WTC11 (cell line): Measurements from ENCODE around the gene PDLIM7. TPM values are rescaled to one million over a fixed set of nuclear protein-coding genes. Genes with fewer than 3 reads are reported as not detected.

Experiments used
- ATAC-seq: fragments of 200-7000 bp; cut with Tn5 transposase; 2 replicates; pipeline ENCODE4 v1.10.0; 2021; ENCODE audit warnings: mild to moderate bottlenecking, moderate library complexity
- CTCF ChIA-PET: fragments of 300-600 bp; sonication (Branson Sonifier 250); formaldehyde crosslinking; loops from one replicate; lab custom pipeline; 2021; ENCODE audit warnings: antibody characterized with exemption; lab: Charles Lee
- POLR2A ChIA-PET: fragments of 350-600 bp; sonication (Branson Sonifier 250); formaldehyde crosslinking; loops from one replicate; lab custom pipeline; 2021; ENCODE audit warnings: antibody characterized with exemption; lab: Charles Lee
- DNase-seq: peaks from one replicate; pipeline ENCODE4 v3.0.0; 2021; ENCODE audit warnings: low spot score
- H3K27ac Mint-ChIP-seq: 2 replicates; pipeline ENCODE4 v1.8.0; 2021; ENCODE audit warnings: mixed read lengths
- H3K27me3 Mint-ChIP-seq: 2 replicates; pipeline ENCODE4 v1.8.0; 2021; ENCODE audit warnings: low read depth, mild to moderate bottlenecking, moderate library complexity, mixed read lengths
- H3K36me3 Mint-ChIP-seq: 2 replicates; pipeline ENCODE4 v1.8.0; 2021; ENCODE audit warnings: mixed read lengths
- H3K4me1 Mint-ChIP-seq: 2 replicates; pipeline ENCODE4 v1.8.0; 2022; ENCODE audit warnings: mixed read lengths
- H3K4me3 Mint-ChIP-seq: 2 replicates; pipeline ENCODE4 v1.8.0; 2021; ENCODE audit warnings: mild to moderate bottlenecking, moderate library complexity, mixed read lengths
- H3K9me3 Mint-ChIP-seq: 2 replicates; pipeline ENCODE4 v1.8.0; 2021; ENCODE audit warnings: mixed read lengths
- CTCF ChIP-seq: fragments of 200-600 bp; IDR thresholded peaks from 2 replicates; pipeline ENCODE4 v1.8.0; 2022; ENCODE audit warnings: antibody characterized with exemption
- EMX1 ChIP-seq: fragments of 250-450 bp; sonication (Bioruptor Pico); IDR thresholded peaks from 2 replicates; pipeline ENCODE4 v1.8.0; 2021; ENCODE audit warnings: mild to moderate bottlenecking
- GTF2I ChIP-seq: fragments of 250-450 bp; sonication (Bioruptor Pico); conservative IDR thresholded peaks from 2 replicates; pipeline ENCODE4 v1.4.0; 2021; ENCODE audit warnings: mild to moderate bottlenecking
- MXD4 ChIP-seq: fragments of 250-450 bp; sonication (Bioruptor Pico); IDR thresholded peaks from 2 replicates; pipeline ENCODE4 v1.8.0; 2021; ENCODE audit warnings: mild to moderate bottlenecking, moderate library complexity, borderline replicate concordance
- SMAD3 ChIP-seq: sonication (generic); formaldehyde crosslinking; IDR thresholded peaks from 2 replicates; pipeline ENCODE4 v1.8.0; 2022; ENCODE audit warnings: missing genetic modification reagents, mild to moderate bottlenecking, borderline replicate concordance
- SMAD4 ChIP-seq: sonication (generic); formaldehyde crosslinking; IDR thresholded peaks from 2 replicates; pipeline ENCODE4 v1.8.0; 2022; ENCODE audit warnings: mild to moderate bottlenecking, missing genetic modification reagents
- USF2 ChIP-seq: sonication (generic); formaldehyde crosslinking; IDR thresholded peaks from 2 replicates; pipeline ENCODE4 v1.8.1; 2023; ENCODE audit warnings: mild to moderate bottlenecking, missing genetic modification reagents, moderate library complexity
- ZBTB43 ChIP-seq: sonication (generic); formaldehyde crosslinking; IDR thresholded peaks from 2 replicates; pipeline ENCODE4 v1.8.1; 2023; ENCODE audit warnings: mild to moderate bottlenecking, missing genetic modification reagents
- ZNF138 ChIP-seq: sonication (generic); formaldehyde crosslinking; conservative IDR thresholded peaks from 2 replicates; pipeline ENCODE4 v1.8.1; 2022; ENCODE audit warnings: mild to moderate bottlenecking, moderate library complexity, missing genetic modification reagents
- ZNF263 ChIP-seq: sonication (generic); formaldehyde crosslinking; IDR thresholded peaks from 2 replicates; pipeline ENCODE4 v1.8.1; 2022; ENCODE audit warnings: low read depth, mild to moderate bottlenecking, moderate library complexity, missing genetic modification reagents
- ZNF396 ChIP-seq: fragments of 250-450 bp; sonication (Bioruptor Pico); IDR thresholded peaks from 2 replicates; pipeline ENCODE4 v1.8.0; 2021; ENCODE audit warnings: mild to moderate bottlenecking, moderate library complexity, borderline replicate concordance
- ZNF512 ChIP-seq: sonication (generic); formaldehyde crosslinking; IDR thresholded peaks from 2 replicates; pipeline ENCODE4 v1.8.1; 2022; ENCODE audit warnings: missing genetic modification reagents, borderline replicate concordance
- total RNA-seq: library from RNA; stranded (reverse); gene quantifications from 3 replicates; pipeline ENCODE4 v1.2.3, GENCODE V29; 2021
- TF ChIP-seq, protein P1 (sequence below): sonication (generic); formaldehyde crosslinking; IDR thresholded peaks from 2 replicates; pipeline ENCODE4 v1.8.1; 2022; ENCODE audit warnings: low read depth, missing genetic modification reagents, borderline replicate concordance
- TF ChIP-seq, protein P2 (sequence below): fragments of 250-450 bp; sonication (Bioruptor Pico); IDR thresholded peaks from 2 replicates; pipeline ENCODE4 v1.9.0; 2021; ENCODE audit warnings: moderate library complexity, mild to moderate bottlenecking, inconsistent platforms, borderline replicate concordance
- TF ChIP-seq, protein P3 (sequence below): sonication (generic); formaldehyde crosslinking; IDR thresholded peaks from 2 replicates; pipeline ENCODE4 v1.8.0; 2022; ENCODE audit warnings: mild to moderate bottlenecking, missing genetic modification reagents
- TF ChIP-seq, protein P4 (sequence below): sonication (generic); formaldehyde crosslinking; conservative IDR thresholded peaks from 2 replicates; pipeline ENCODE4 v1.8.1; 2022; ENCODE audit warnings: mild to moderate bottlenecking, missing genetic modification reagents
- TF ChIP-seq, protein P5 (sequence below): sonication (generic); formaldehyde crosslinking; conservative IDR thresholded peaks from 2 replicates; pipeline ENCODE4 v1.8.1; 2023; ENCODE audit warnings: mild to moderate bottlenecking, low read depth, missing genetic modification reagents, moderate library complexity
- TF ChIP-seq, protein P6 (sequence below): fragments of 250-450 bp; sonication (Bioruptor Pico); IDR thresholded peaks from 2 replicates; pipeline ENCODE4 v2.1.2; 2022; ENCODE audit warnings: mild to moderate bottlenecking, moderate library complexity

The PDLIM7 gene
- total RNA-seq, 1 experiment from 2014 or later = 142 TPM

DNA sequence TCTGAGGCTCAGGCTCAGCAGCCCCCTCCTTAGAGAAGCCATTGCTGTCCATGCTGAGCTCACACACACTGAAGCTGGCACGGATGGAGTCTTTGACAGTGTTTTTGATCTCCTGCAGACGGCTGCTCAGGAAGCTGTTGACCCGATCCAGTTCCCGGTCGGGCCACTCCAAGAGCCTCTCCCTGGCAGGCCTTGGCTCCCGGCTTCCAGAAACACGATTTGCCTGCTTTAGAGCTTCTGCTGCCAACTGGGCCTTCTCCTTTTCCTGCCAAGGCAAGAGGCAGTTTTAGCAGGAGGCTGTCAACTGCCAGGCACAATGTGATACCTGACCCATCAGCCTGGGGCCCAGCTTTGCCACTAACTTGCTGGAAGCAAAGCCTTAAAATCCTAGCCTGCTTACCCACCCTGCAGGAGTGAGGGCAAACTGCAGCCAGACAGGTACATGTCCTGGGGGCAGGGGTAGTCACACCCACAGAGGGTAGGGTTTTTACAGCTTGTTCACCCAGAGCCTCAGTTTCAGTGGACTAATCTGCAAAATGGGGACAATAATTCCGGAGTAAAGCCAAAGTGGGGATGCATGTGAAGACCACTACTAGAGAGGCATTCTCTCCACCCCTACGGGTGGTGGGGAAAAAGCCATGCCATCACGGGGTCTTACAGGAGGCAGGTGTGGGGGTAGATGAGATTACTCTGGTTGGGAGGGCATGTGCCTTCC lies 27.7 kb upstream of the PDLIM7 start:
- H3K36me3 Mint-ChIP-seq = peaks cover 25% of the 10 kb centered on the region
- no peak overlapping the region for H3K4me3 Mint-ChIP-seq
- no peaks in the 10 kb centered on the region for H3K4me1 Mint-ChIP-seq
- no peaks in the 10 kb centered on the region for H3K9me3 Mint-ChIP-seq
- H3K27ac Mint-ChIP-seq = no peak overlapping the region
- 0 out of 2 replicates have a peak, but pooled peaks have one; percentile 15 for ATAC-seq
- POLR2A ChIA-PET = interaction anchor here (0.6 kb wide), 1 partner anchor 220 kb away, joined by 4 read pairs; no protein-coding TSS in a partner anchor
- TF ChIP-seq, protein P1, sequence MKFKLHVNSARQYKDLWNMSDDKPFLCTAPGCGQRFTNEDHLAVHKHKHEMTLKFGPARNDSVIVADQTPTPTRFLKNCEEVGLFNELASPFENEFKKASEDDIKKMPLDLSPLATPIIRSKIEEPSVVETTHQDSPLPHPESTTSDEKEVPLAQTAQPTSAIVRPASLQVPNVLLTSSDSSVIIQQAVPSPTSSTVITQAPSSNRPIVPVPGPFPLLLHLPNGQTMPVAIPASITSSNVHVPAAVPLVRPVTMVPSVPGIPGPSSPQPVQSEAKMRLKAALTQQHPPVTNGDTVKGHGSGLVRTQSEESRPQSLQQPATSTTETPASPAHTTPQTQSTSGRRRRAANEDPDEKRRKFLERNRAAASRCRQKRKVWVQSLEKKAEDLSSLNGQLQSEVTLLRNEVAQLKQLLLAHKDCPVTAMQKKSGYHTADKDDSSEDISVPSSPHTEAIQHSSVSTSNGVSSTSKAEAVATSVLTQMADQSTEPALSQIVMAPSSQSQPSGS (CRISPR knock-in tag) = no peak
- TF ChIP-seq MXD4 = no peak
- TF ChIP-seq, protein P2, sequence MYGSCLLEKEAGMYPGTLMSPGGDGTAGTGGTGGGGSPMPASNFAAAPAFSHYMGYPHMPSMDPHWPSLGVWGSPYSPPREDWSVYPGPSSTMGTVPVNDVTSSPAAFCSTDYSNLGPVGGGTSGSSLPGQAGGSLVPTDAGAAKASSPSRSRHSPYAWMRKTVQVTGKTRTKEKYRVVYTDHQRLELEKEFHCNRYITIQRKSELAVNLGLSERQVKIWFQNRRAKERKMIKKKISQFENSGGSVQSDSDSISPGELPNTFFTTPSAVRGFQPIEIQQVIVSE (CRISPR knock-in tag) = no peak
- no peak for TF ChIP-seq GTF2I
- 0 out of 2 replicates have a peak, but pooled peaks have one; percentile 7 for TF ChIP-seq CTCF
- TF ChIP-seq ZBTB43 (CRISPR knock-in tag) = no peak
- no peak for TF ChIP-seq EMX1 (CRISPR knock-in tag)
- TF ChIP-seq, all 79 proteins: peak for 1
- DNase-seq = no peak
- no peaks in the 10 kb centered on the region for H3K27me3 Mint-ChIP-seq
- CTCF ChIA-PET = interaction anchor here (0.8 kb wide), 1 partner anchor 24 kb away, joined by 3 read pairs; no protein-coding TSS in a partner anchor

- Mint-ChIP-seq H3K27ac (no peak overlapping the region), H3K36me3 (peaks cover 29% of the 10 kb centered on the region), H3K4me1 (no peaks in the 10 kb centered on the region), H3K27me3 (no peaks in the 10 kb centered on the region), H3K9me3 (no peaks in the 10 kb centered on the region), H3K4me3 (no peak overlapping the region)
- no peak for DNase-seq
- TF ChIP-seq, protein P3, sequence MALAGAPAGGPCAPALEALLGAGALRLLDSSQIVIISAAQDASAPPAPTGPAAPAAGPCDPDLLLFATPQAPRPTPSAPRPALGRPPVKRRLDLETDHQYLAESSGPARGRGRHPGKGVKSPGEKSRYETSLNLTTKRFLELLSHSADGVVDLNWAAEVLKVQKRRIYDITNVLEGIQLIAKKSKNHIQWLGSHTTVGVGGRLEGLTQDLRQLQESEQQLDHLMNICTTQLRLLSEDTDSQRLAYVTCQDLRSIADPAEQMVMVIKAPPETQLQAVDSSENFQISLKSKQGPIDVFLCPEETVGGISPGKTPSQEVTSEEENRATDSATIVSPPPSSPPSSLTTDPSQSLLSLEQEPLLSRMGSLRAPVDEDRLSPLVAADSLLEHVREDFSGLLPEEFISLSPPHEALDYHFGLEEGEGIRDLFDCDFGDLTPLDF (CRISPR knock-in tag) = no peak
- no peak for TF ChIP-seq SMAD4
- no peak for TF ChIP-seq ZNF263 (CRISPR knock-in tag)
- no peak for TF ChIP-seq USF2 (CRISPR knock-in tag)
- TF ChIP-seq ZNF138 (CRISPR knock-in tag) = no peak
- TF ChIP-seq, protein P4, sequence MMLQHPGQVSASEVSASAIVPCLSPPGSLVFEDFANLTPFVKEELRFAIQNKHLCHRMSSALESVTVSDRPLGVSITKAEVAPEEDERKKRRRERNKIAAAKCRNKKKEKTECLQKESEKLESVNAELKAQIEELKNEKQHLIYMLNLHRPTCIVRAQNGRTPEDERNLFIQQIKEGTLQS (CRISPR knock-in tag) = no peak
- TF ChIP-seq ZNF512 = no peak
- TF ChIP-seq, protein P5, sequence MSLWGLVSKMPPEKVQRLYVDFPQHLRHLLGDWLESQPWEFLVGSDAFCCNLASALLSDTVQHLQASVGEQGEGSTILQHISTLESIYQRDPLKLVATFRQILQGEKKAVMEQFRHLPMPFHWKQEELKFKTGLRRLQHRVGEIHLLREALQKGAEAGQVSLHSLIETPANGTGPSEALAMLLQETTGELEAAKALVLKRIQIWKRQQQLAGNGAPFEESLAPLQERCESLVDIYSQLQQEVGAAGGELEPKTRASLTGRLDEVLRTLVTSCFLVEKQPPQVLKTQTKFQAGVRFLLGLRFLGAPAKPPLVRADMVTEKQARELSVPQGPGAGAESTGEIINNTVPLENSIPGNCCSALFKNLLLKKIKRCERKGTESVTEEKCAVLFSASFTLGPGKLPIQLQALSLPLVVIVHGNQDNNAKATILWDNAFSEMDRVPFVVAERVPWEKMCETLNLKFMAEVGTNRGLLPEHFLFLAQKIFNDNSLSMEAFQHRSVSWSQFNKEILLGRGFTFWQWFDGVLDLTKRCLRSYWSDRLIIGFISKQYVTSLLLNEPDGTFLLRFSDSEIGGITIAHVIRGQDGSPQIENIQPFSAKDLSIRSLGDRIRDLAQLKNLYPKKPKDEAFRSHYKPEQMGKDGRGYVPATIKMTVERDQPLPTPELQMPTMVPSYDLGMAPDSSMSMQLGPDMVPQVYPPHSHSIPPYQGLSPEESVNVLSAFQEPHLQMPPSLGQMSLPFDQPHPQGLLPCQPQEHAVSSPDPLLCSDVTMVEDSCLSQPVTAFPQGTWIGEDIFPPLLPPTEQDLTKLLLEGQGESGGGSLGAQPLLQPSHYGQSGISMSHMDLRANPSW (CRISPR knock-in tag) = no peak
- no peak for TF ChIP-seq ZNF396
- TF ChIP-seq, protein P6, sequence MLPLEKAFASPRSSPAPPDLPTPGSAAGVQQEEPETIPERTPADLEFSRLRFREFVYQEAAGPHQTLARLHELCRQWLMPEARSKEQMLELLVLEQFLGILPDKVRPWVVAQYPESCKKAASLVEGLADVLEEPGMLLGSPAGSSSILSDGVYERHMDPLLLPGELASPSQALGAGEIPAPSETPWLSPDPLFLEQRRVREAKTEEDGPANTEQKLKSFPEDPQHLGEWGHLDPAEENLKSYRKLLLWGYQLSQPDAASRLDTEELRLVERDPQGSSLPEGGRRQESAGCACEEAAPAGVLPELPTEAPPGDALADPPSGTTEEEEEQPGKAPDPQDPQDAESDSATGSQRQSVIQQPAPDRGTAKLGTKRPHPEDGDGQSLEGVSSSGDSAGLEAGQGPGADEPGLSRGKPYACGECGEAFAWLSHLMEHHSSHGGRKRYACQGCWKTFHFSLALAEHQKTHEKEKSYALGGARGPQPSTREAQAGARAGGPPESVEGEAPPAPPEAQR = no peak
- no peak for TF ChIP-seq SMAD3 (CRISPR knock-in tag)
- POLR2A ChIA-PET = interaction anchor here (0.6 kb wide), 1 partner anchor 220 kb away, joined by 4 read pairs; no protein-coding TSS in a partner anchor
- CTCF ChIA-PET = interaction anchor here (0.8 kb wide), 1 partner anchor 23 kb away, joined by 3 read pairs; no protein-coding TSS in a partner anchor
- ATAC-seq = no peak
Observed at GRCh38 chr5:177524539-177524900, 27.1 kb upstream of the PDLIM7 start.
